IPS-NIHi11 (cell line): Measurements from ENCODE around the gene SLC33A1.
"Not testable (repeated sequence)": the region's sequence is repeated elsewhere in the genome, so short reads cannot be mapped to it uniquely, and the experiment has no call there.

Source experiments
- DNase-seq: peaks from one replicate; pipeline ENCODE4 v3.0.0; 2012; ENCODE audit warnings: mixed read lengths, low spot score

SLC33A1 gene

DNA sequence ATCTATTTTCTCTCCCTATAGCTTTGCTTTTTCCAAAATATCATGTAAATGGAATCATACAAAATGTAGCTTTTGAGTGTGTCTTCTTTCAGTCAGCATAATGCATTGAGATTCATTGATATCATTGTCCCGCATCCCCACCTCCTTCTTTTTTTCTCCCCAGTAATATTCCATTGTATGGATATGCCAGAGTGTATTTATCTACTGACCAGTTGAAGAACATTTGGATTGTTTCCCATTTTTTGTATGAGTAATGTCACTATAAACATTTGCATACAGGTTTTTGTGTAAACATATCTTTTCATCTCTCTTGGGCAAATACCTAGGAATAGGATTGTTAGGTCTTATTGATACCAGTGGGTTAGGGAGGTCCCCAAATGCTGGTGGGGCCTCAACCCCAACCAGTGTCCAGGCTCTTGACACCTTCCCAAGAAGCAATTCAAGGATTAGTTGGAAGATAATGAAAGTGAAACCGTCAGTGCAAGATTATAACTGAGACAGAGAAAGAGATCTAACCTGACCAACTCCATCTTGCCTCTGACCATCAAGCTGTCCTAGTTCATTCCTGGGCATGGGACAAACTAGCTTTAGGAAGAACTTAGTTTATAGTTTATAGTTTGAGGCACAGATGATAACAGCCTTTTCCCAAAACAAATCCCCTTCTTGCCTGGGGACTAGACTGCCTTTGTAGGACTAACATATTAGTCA lies 7.4 kb upstream of the SLC33A1 start:
- no peak for DNase-seq

DNA sequence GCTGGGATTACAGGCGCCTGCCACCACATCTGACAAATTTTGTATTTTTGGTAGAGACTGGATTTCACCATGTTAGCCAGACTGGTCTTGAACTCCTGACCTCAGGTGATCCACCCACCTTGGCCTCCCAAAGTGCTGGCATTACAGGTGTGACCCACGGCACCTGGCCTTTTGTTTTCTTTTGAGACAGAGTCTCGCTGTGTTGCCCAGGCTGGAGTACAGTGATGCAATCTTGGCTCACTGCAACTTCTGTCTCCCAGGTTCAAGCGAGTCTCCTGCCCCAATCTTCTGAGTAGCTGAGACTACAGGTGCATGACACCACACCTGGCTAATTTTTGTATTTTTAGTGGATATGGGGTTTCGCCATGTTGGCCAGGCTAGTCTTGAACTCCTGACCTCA lies 6.2 kb upstream of the SLC33A1 start:
- DNase-seq, result not testable (repeated sequence)

DNA sequence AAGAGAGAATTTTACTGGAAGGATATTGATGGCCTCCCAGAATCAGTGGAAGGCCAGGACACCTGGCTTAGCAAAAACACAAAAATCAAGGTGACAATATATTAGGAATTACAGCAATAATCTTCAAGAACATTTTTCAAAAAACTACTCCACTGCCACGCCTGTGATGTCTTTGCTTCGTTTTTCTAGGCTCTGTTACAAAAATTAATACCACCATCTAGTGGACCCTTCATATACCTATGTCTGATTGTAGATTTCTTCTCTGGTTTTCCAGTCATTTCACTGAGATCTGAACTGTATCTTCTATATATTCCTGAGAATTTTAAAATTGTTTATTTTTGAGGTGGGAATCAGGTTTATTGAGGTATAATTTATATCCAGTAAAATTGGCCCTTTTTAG lies 5.6 kb upstream of the SLC33A1 start:
- DNase-seq, result no peak

DNA sequence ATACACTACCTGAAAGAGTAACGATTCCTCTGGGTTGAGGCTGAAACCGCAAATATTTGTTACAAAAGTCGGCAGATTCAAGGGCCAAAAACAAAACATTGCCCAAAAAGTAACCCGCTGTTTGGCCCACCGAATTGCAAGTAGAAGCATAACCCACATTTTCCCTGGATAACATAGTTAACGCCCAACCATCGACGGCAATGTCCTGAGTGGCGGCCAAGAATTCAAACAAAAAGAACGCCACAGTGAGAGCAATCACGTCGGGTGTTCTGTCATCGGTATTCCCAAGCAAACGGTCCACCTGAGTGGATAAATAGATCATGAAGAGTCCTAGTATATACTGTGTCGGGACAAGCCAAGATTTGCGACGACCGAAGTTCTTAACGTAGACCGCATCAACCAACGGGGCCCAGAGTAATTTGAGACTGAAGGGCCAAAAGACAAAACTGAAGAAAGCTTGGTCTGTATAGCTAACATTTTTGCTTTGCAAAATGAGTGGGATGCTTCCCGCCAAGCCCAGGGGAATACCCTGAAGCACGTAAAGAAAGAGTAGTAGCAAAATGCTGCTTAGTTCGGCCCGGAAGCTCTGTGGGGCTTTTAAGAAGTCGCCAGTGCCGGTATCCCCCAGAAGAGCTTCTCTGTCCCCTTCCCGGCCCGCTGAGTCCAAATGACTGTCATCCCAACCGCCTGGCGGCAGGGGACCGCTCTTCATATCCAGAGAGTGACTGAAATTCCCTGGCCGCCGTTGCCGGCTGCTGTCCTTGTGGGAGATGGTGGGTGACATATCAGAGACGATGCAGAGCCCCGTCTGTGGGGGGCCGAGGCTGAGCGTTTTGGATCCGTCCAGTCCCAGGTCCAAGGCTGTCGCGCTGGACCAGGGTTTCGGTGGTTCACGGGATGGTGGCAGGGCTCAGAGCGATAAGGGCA lies 750 bp downstream of the SLC33A1 start:
- peak; percentile 21 for DNase-seq

DNA sequence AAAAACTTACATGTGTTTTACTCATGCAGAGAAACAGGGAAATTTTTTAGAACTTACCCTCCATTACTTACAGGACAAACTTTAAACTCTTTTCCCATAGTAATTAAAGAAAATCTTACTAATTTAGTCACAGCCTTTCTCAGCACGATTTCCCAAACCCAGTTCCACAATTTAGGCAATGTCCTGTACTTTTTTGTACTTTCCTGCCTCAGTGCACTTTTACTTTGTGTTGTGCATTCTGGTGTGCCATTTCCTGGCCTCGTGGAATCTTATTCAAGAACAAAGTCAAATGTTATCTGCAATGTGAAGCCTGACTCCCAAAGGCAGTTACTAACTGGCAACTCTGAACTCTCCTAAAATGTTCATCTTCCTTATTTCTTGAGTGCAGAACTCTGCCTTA lies 1.9 kb downstream of the SLC33A1 start:
- no peak for DNase-seq

DNA sequence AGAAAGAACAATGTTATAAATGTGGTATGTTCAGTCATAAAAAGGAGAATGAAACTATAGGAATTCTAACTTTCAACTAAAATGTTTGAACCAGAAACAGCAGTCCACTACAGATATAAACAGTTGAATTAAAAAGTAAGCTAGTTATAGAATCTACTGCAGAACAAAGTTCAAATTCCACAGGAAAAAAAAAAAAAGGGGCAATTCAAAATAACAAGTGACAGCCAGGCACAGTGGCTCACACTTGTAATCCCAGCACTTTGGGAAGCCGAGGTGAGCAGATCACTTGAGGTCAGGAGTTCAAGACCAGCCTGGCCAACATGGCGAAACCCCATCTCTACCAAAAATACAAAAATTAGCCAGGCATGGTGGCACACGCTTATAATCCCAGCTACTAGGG lies 4.8 kb downstream of the SLC33A1 start:
- DNase-seq, result not testable (repeated sequence)

DNA sequence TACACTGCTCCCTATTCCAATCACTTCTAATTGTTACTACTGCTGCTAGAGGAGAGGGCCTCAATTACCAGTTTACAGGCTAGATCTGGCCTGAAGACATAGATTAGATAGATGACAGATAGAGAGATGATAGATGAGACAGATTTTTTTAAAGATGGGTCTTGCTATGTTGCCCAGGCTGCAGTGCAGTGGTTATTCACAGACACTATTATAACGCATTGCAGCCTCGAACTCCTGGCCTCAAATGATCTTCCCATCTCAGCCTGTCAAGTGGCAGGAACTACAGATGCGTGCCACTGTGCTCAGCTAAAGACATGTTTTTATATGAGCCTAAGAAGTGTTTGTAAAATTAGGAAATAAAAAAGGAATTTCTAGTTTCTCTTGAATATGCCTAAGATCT lies 6.2 kb downstream of the SLC33A1 start:
- no peak for DNase-seq

DNA sequence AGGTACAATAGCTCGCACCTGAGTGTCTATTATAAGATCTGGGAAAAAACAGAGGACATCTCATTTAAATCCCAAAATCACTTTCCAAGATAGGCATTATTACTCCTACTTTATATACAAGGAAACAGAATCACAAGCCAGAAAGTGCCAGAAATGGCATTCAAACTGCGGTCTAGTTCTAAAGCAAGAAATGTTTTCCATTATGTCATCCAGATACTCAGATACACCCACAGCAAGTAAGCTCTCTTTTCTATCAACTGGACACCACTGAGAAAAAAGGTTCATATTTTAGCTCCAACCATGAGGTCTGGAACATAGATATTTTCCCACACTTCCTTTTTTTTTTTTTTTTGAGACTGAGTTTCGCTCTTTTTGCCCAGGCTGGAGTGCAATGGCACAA lies 8.1 kb downstream of the SLC33A1 start:
- DNase-seq, result no peak

DNA sequence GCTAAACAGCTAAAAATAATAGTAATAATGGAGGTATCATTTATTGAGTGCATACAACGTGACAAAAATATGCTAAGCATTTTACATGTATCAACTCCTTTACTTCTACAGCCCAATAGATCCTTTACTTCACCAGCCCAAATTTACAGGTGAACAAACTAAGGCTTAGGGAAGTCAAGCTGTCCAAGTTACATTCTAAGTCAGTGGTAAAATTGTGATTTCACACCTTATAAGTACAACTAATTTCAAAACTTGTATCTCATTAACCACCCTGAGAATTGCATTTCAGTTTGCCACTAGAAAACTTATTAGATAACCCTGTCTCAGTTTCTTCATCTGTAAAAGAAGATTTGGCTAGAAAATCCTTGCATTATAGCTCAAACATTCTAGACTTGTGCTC lies 10.7 kb downstream of the SLC33A1 start:
- DNase-seq, result no peak

DNA sequence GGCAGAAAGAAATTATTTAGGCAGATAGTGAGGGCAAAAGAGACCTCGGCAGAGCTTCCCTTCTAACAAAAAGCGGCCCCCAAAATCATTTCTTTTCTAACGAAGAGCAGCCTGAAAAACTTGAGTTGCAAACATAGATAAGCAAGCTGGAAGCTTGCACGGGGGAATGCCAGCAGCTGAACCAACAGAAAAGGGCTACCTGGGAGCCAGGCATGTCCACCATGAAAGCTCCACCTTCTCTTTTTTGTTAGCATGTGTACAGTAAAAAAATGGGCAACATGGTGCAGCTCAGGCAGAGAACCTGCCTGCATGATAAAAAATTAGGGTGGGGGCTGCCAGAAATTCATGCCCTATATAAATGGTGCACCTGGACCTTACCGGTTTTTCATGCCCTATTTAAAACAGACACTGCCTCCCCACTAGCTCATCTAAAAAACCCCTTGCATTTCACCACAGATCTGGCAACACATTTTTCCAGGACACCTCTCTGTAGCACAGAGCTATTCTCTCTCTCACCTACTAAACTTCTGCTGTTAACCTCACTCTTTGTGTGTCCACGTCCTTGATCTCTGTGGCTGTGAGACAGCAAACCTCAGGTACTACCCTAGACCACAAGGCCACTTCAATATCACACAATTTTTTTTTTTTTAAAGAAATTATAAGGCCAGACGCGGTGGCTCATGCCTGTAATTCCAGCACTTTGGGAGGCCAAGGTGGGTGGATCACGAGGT lies 18.7 kb downstream of the SLC33A1 start:
- DNase-seq, result no peak

DNA sequence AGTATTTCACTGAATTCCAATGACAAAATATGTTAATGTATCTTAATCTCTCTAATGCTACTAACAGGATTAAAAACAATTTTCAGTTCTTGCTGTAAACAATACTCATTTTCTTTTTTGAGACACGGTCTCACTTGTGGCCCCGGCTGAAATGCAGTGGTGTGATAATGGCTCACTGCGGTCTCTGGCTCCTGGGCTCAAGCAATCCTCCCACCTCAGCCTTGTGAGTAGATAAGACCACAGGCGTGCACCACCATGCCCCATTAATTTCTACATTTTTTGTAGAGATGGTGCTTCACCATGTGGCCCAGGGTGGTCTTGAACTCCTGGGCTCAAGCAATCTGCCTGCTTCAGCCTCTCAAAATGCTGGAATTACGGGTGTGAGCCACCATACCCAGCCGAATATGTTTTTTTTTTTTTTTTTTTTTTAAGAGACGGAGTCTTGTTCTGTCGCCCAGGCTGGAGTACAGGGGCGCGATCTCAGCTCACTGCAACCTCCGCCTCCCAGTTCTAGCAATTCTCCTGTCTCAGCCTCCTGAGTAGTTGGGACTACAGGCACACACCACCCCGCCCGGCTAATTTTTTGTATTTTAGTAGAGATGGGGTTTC lies 25.6 kb downstream of the SLC33A1 start:
- not testable (repeated sequence) for DNase-seq

DNA sequence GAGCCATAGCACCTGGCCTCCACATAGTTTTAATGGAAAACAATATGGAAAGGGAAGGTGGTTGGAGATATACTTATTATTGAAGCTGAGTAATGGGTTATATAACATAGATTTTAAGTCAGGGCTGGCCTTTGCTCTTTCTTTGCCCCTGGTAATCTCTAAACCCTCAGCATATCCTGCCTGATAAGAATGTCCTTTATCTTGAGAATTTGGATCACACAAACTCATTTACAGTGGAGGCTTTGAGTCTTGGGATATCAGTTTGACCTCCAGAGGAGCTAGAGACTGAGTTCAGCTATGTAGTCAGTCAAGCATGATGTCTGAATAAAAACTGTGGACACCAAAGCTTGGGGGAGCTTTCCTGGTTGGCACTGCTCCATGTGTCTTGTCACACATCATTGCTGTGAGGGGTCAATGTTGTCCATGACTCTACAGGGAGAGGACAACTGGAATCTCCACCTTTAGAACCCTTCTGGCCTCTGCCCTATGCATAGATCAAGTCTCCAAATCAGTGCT lies 39.1 kb downstream of the SLC33A1 start:
- DNase-seq, result no peak

DNA sequence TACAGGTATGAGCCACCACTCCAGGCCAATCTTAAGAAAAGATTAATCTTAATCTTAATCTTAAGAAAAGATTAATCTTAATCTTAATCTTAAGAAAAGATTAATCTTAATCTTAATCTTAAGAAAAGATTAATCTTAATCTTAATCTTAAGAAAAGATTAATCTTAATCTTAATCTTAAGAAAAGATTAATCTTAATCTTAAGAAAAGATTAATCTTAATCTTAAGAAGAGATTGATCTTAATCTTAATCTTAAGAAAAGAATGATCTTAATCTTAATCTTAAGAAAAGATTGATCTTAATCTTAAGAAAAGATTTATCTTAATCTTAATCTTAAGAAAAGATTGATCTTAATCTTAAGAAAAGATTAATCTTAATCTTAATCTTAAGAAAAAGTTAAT lies 41.0 kb downstream of the SLC33A1 start:
- DNase-seq, result not testable (repeated sequence)

DNA sequence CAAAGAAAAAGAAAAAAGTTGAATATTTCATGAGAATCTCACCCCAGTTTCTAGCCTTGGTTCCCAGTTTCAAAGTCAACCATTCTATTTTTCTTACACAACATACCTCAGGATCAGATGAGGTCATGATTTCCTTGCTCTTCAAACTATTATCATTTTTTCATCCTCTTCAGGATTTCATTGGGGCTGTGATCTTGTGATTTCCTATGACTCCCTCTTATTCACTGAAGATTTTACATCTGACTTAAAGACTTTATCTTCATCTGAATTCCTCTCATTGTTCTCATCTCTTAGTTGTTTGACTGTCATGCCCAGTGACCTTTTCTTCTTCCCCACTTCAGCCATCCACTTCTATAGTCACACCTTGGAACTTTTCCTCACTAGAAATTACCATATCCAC lies 45.0 kb downstream of the SLC33A1 start:
- no peak for DNase-seq

DNA sequence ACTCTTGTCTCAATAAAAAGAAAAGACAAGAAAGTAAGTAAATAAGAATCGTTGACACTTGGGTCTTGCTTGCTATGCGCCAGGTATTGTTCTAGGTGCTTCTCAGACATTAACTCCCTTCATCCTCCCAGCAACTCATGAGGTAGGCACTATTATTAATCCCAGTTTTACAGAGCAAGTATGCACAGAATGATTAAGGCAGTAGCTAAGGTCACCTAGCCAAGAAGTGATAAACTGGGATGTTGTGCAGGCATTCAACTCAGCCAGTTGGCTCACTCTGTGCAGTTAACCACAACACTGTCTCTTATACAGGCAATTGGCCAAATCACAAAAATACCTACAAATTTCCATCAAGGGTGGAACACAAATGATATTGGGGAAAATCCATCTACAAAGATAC lies 46.4 kb downstream of the SLC33A1 start:
- DNase-seq, result no peak

DNA sequence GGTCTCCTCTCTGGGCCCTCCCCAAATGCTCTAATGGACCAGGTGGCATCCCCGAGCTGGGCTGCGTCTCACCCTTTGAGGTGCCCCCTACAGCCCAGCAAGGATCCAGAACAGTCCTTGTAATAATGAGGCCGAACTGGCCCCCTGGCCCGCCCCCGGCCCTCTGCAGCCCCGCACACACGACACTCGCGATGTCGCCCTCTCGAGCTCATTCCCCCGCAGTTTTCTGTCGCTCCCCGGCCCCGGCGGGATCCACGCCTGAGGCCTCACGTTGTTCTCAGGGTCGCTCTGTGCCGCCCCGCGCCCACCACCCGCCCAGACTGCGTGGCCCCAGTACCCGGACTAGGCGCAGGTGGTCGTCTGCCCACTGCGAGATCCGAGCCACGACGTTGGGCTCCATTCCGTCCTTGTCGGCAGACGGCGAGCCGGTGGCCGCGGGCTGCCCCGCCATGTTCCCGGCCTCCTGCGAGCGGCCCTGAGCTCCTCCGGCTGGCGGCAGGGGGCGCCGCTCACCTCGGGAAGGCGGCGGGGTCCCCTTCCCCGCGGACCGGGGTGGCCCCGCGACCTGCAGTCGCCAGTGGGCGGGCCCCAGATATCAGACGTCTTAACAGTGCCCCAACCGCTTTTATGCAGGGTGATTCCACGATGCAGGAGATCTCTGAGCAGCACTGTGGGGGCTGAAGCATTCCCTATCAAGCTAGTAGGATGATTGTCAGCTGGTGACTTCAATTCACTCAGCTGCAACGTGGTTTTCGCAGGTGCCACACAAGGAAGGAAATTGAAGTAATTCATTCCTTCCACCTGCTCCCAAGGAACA lies 48.2 kb downstream of the SLC33A1 start, which contains the start of gene C3orf33:
Gene C3orf33 (minus strand): TSS at position 477 of the 817 bp plus-strand sequence. CDS start 26 bp downstream, at position 451.
- peak; percentile 96 for DNase-seq

DNA sequence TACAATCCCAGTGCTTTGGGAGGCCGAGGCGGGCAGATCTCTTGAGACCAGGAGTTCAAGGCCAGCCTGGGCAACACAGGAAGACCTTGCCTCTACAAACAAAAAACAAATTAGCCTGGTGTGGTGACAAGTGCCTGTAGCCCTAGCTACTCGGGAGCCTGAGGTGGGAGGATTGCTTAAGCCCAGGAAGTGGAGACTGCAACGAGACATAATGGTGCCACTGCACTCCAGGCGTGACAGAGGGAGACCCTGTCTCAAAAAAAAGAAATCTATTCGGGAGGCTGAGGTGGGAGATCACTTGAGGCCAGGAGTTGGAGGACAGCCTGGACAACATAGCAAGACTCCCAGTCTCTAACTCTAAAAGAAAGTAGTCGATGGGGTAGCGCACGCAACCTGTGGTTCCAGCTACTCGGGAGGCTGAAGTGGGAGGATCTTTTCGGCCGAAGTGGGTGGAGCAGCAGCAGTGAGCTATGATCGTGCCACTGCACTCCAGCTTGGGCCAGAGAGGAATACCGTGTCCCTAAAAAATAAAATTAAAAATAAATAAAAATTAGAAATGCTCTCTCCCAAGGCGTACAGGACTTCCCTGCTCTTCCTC lies 48.9 kb downstream of the SLC33A1 start:
- no peak for DNase-seq

DNA sequence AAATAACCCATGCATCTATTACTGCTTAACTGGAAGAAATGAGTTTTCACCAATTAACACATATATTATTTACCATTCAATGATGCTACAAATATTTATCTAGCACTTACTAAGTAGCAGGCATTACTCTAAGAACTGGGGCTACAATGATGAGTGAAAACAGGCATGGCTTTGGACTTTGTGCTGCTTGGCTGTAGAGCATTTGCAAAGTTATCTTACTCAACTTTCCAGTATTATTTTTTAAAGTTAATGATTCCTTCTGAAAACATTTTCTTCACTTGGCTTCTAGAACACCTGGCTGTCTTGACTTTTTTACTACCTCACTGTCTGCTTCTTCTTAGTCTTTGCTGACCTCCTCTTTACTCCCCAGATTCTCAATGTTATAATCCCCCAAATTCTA lies 49.9 kb downstream of the SLC33A1 start:
- no peak for DNase-seq

DNA sequence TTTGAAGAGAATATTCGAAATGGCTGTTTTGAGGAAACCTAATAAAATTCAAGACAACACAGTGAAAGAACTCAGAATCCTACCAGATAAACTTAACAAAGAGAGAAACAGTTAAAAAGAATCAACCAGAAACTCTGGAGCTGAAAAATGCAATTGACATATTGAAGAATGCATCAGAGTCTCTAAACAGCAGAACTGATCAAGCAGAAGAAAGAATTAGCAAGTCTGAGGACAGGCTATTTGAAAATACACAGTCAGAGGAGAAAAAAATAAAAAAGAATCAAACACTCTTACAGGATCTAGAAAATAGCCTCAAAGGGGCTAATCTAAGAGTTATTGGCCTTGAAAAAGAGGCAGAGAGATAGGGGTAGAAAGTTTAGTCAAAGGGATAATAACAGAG lies 61.7 kb downstream of the SLC33A1 start:
- no peak for DNase-seq

DNA sequence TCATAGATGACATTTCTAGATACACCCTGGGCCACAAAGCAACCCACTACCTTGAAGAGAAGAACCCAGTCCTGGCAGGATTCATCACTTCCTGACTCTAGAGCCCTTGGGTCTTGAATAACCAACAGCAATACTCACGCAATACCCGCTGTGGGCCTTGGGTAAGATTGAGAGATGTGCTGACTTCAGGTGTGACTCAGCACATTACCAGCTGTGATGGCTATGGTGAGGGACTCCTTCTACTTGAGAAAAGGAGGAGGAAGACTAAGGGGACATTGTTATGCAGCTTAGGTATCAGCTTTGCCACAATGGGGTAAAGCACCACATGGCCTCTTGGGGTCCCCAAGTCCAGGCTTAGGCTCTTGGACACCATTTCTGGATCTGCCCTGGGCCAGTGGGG lies 63.0 kb downstream of the SLC33A1 start:
- DNase-seq, result no peak
